Naive thymus-derived CD4-positive, alpha-beta T cell (primary cell): Measurements from ENCODE around the gene KCNA3. TPM values are rescaled to one million over a fixed set of nuclear protein-coding genes. Genes with fewer than 3 reads are reported as not detected.

Experiments
- ATAC-seq: fragments of 150-1000 bp; cut with Tn5 transposase; 2 replicates; pipeline ENCODE4 v1.10.0; 2021; ENCODE audit warnings: mild to moderate bottlenecking, moderate library complexity
- CTCF ChIA-PET: fragments of 350-600 bp; sonication (Branson Sonifier 250); formaldehyde crosslinking; loops from one replicate; lab custom pipeline; 2021; ENCODE audit warnings: antibody characterized with exemption; lab: Charles Lee
- POLR2A ChIA-PET: fragments of 350-600 bp; sonication (Branson Sonifier 250); formaldehyde crosslinking; loops from one replicate; lab custom pipeline; 2021; ENCODE audit warnings: antibody characterized with exemption, inconsistent platforms; lab: Charles Lee
- DNase-seq, 9 donors: peaks; one replicate each; pipeline versions ENCODE4 v3.0.0 to v3.0.0-alpha.2; 2020 to 2022; ENCODE audit warnings: mixed read lengths in 1 of 9
- H3K27ac ChIP-seq: one replicate; pipeline ENCODE4 v1.7.0; 2013; ENCODE audit warnings: mild to moderate bottlenecking, low read depth, low read length, moderate library complexity
- H3K27me3 ChIP-seq, 2 donors: one replicate each; pipeline ENCODE4 v1.7.0; 2013; ENCODE audit warnings: low read length in 2 of 2, mild to moderate bottlenecking in 2 of 2, moderate library complexity in 2 of 2; ENCODE audit not compliant: control insufficient read depth in 2 of 2, insufficient read depth in 2 of 2
- H3K36me3 ChIP-seq, 3 experiments: 1 replicate in 2 of 3; 2 replicates in 1 of 3; pipeline ENCODE4 v1.7.0; 2013; ENCODE audit warnings: low read length in 3 of 3, mild to moderate bottlenecking in 3 of 3, moderate library complexity in 1 of 3; ENCODE audit not compliant: insufficient read depth in 3 of 3, control insufficient read depth in 2 of 3
- H3K4me1 ChIP-seq, 2 donors: one replicate each; pipeline ENCODE4 v1.7.0; 2013; ENCODE audit warnings: low read length in 2 of 2, mild to moderate bottlenecking in 2 of 2, moderate library complexity in 1 of 2; ENCODE audit not compliant: control insufficient read depth in 2 of 2, insufficient read depth in 2 of 2
- H3K4me3 ChIP-seq: 2 replicates; pipeline ENCODE4 v1.7.0; 2013; ENCODE audit warnings: mild to moderate bottlenecking, low read length
- H3K9me3 ChIP-seq, 3 experiments: 1 replicate in 2 of 3; 2 replicates in 1 of 3; pipeline ENCODE4 v1.7.0; 2013; ENCODE audit warnings: low read length in 3 of 3; ENCODE audit not compliant: control insufficient read depth in 2 of 3
- H3K27ac Mint-ChIP-seq, 9 donors: one replicate each; pipeline ENCODE4 v1.8.0; 2020 to 2022; ENCODE audit warnings: mixed read lengths in 9 of 9, mild to moderate bottlenecking in 8 of 9, moderate library complexity in 5 of 9, inconsistent platforms in 2 of 9
- H3K27me3 Mint-ChIP-seq, 5 donors: one replicate each; pipeline ENCODE4 v1.8.0; 2021 to 2022; ENCODE audit warnings: mixed read lengths in 5 of 5, mild to moderate bottlenecking in 1 of 5
- H3K36me3 Mint-ChIP-seq, 5 donors: one replicate each; pipeline ENCODE4 v1.8.0; 2020 to 2022; ENCODE audit warnings: mixed read lengths in 5 of 5, mild to moderate bottlenecking in 3 of 5, inconsistent platforms in 1 of 5
- H3K4me1 Mint-ChIP-seq, 7 donors: one replicate each; pipeline ENCODE4 v1.8.0; 2020 to 2022; ENCODE audit warnings: mixed read lengths in 7 of 7, mild to moderate bottlenecking in 3 of 7, inconsistent platforms in 1 of 7
- H3K4me3 Mint-ChIP-seq, 10 donors: one replicate each; pipeline ENCODE4 v1.8.0; 2020 to 2022; ENCODE audit warnings: mild to moderate bottlenecking in 10 of 10, mixed read lengths in 10 of 10, moderate library complexity in 6 of 10, inconsistent platforms in 2 of 10
- H3K9me3 Mint-ChIP-seq, 11 donors: one replicate each; pipeline ENCODE4 v1.8.0; 2020 to 2022; ENCODE audit warnings: mixed read lengths in 11 of 11, mild to moderate bottlenecking in 4 of 11, inconsistent platforms in 1 of 11, moderate library complexity in 1 of 11
- intact Hi-C, 2 donors: fragments of 100-400 bp; cut with micrococcal nuclease; formaldehyde crosslinking; loops; one replicate each; pipeline ENCODE4 v1.15.1; 2023
- polyA plus RNA-seq, 2 donors: library from polyadenylated mRNA; unstranded; fragments of 300-500 nt; fragmentation: Illumina TruSeq; gene quantifications; one replicate each; pipeline ENCODE4 v1.2.3, GENCODE V29; 2021
- total RNA-seq, 6 experiments: library from RNA in 5 of 6; stranded (reverse) in 5 of 6; gene quantifications; 1 replicate in 5 of 6; 2 replicates in 1 of 6; pipeline ENCODE4 v1.2.3 and lab custom pipeline; 2021 to 2026

Gene KCNA3
- total and polyA plus RNA-seq, 7 experiments from 2014 or later = 74.1 to 115 (median 108) TPM

GRCh38 chr1:110638058-110638457, 36.7 kb downstream of the KCNA3 start:
- Mint-ChIP-seq H3K27ac (peak overlapping the region in 7 of 9 donors; percentile 61 to 92 (median 86)), H3K9me3 (peaks cover 4 to 21% (median 9%) of the 10 kb centered on the region in 11 donors), H3K4me1 (peaks cover 82 to 97% (median 86%) of the 10 kb centered on the region in 7 donors), H3K4me3 (peak overlapping the region in 9 of 10 donors; percentile 14 to 65 (median 27)), H3K27me3 (no peaks in the 10 kb centered on the region), H3K36me3 (peaks cover 0 to 24% (median 7%) of the 10 kb centered on the region in 5 donors)
- Histone ChIP-seq H3K4me1 (peaks cover 82 to 98% of the 10 kb centered on the region in 2 donors), H3K27ac (peak overlapping the region; percentile 53), H3K27me3 (no peaks in the 10 kb centered on the region), H3K9me3 (no peaks in the 10 kb centered on the region), H3K36me3 (no peaks in the 10 kb centered on the region), H3K4me3 (no peak overlapping the region)
- POLR2A ChIA-PET = interaction anchor here (0.5 to 7.6 kb wide), 5 partner anchors 10 to 982 kb away, joined by 3 to 140 read pairs (median 12); partner anchors contain the start of gene KCNA3
- ATAC-seq (no peak), DNase-seq (no peak)
- CTCF ChIA-PET = interaction anchor here (0.6 to 4.8 kb wide), 10 partner anchors 10 to 988 kb away, joined by 3 to 43 read pairs (median 6); partner anchors contain the start of gene KCNA3
- intact Hi-C loops = loop anchor here (10.0 kb wide), 3 partner anchors 567 to 1107 kb away; partner anchors contain the start of gene DENND2D (in 1 of the 2)

DNA sequence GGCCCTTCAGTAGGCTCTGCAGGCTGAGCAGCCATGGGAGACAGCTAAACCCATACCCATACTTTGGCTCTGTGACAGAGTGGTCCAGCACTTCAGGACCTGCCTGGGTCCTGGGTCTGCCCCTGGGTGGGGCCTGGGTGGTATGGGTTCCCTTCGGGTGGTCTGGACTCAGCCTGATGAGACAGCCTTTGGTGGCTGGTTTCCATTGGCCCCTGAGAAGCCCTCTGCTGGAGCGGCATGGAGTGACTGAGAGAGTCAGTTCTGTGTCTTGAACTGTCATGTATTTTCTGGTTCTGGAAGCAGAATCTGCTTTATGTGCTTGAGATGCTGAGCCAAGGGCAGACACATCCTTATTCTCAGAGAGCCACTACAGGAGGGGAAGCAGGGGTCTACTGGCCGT, 37.3 kb downstream of the KCNA3 start:
- H3K4me1 ChIP-seq = peaks cover 82 to 98% of the 10 kb centered on the region in 2 donors
- H3K27me3 ChIP-seq = no peaks in the 10 kb centered on the region
- H3K27ac ChIP-seq = peak overlapping the region; percentile 53
- peaks cover 79 to 93% (median 83%) of the 10 kb centered on the region in 7 donors for H3K4me1 Mint-ChIP-seq
- no peaks in the 10 kb centered on the region for H3K36me3 ChIP-seq
- ATAC-seq (no peak), DNase-seq (no peak)
- POLR2A ChIA-PET = interaction anchor here (0.6 to 7.6 kb wide), 5 partner anchors 11 to 632 kb away, joined by 3 to 140 read pairs (median 12); partner anchors contain the start of gene KCNA3
- CTCF ChIA-PET = interaction anchor here (1.0 to 4.8 kb wide), 7 partner anchors 10 to 150 kb away, joined by 3 to 43 read pairs (median 12); partner anchors contain the start of gene KCNA3
- intact Hi-C loops = loop anchor here (2.0 to 10.0 kb wide), 4 partner anchors 19 to 1107 kb away; partner anchors contain the start of gene DENND2D (in 1 of the 2)
- H3K27me3 Mint-ChIP-seq = no peaks in the 10 kb centered on the region
- no peaks in the 10 kb centered on the region for H3K9me3 ChIP-seq
- H3K27ac Mint-ChIP-seq = peak overlapping the region in 7 of 9 donors; percentile 61 to 92 (median 86)
- peaks cover 0 to 22% (median 6%) of the 10 kb centered on the region in 5 donors for H3K36me3 Mint-ChIP-seq
- H3K4me3 ChIP-seq = no peak overlapping the region
- peak overlapping the region in 9 of 10 donors; percentile 4 to 65 (median 26) for H3K4me3 Mint-ChIP-seq
- H3K9me3 Mint-ChIP-seq = peaks cover 3 to 21% (median 9%) of the 10 kb centered on the region in 11 donors

- Mint-ChIP-seq H3K4me3 (peak overlapping the region; percentile 45 to 81 (median 71)), H3K4me1 (peaks cover 70 to 82% (median 75%) of the 10 kb centered on the region in 7 donors), H3K9me3 (peaks cover 1 to 15% (median 7%) of the 10 kb centered on the region in 11 donors), H3K27ac (peak overlapping the region in 6 of 9 donors; percentile 85 to 95 (median 90)), H3K27me3 (no peaks in the 10 kb centered on the region), H3K36me3 (peaks cover 0 to 15% (median 1%) of the 10 kb centered on the region in 5 donors)
- DNase-seq (peak in 6 of 9 donors; percentile 48 to 63 (median 58)), ATAC-seq (peak; percentile 29)
- peak overlapping the region; percentile 65 for H3K27ac ChIP-seq
- H3K36me3 ChIP-seq = no peaks in the 10 kb centered on the region
- no peaks in the 10 kb centered on the region for H3K27me3 ChIP-seq
- ChIA-PET CTCF (interaction anchor here (1.0 to 4.8 kb wide), 8 partner anchors 8 to 151 kb away, joined by 3 to 43 read pairs (median 8); partner anchors contain the start of gene KCNA3), POLR2A (interaction anchor here (0.9 to 7.6 kb wide), 6 partner anchors 12 to 136 kb away, joined by 3 to 140 read pairs (median 22); partner anchors contain the start of gene KCNA3)
- peaks cover 85 to 98% of the 10 kb centered on the region in 2 donors for H3K4me1 ChIP-seq
- intact Hi-C loops = loop anchor here (1.0 to 10.0 kb wide), 5 partner anchors 11 to 1108 kb away; partner anchors contain the start of gene DENND2D (in 1 of the 2)
- no peaks in the 10 kb centered on the region for H3K9me3 ChIP-seq
- peak overlapping the region; percentile 45 for H3K4me3 ChIP-seq
Observed at GRCh38 chr1:110636149-110636935, 38.4 kb downstream of the KCNA3 start.

- peak overlapping the region; percentile 63 to 81 (median 71) for H3K4me3 Mint-ChIP-seq
- Histone ChIP-seq H3K4me3 (peak overlapping the region; percentile 45), H3K4me1 (peaks cover 92 to 99% of the 10 kb centered on the region in 2 donors), H3K27ac (peak overlapping the region; percentile 65), H3K27me3 (no peaks in the 10 kb centered on the region), H3K36me3 (no peaks in the 10 kb centered on the region), H3K9me3 (no peaks in the 10 kb centered on the region)
- no peak for ATAC-seq
- CTCF ChIA-PET = interaction anchor here (0.9 to 4.8 kb wide), 8 partner anchors 8 to 130 kb away, joined by 3 to 43 read pairs (median 10); partner anchors contain the start of gene KCNA3
- DNase-seq = no peak
- POLR2A ChIA-PET = interaction anchor here (1.0 to 7.6 kb wide), 9 partner anchors 13 to 239 kb away, joined by 3 to 140 read pairs (median 12); partner anchors contain the start of gene KCNA3
- H3K27me3 Mint-ChIP-seq = no peaks in the 10 kb centered on the region
- peaks cover 67 to 76% (median 71%) of the 10 kb centered on the region in 7 donors for H3K4me1 Mint-ChIP-seq
- H3K27ac Mint-ChIP-seq = peak overlapping the region in 6 of 9 donors; percentile 85 to 95 (median 90)
- H3K36me3 Mint-ChIP-seq = peaks cover 0 to 13% (median 0%) of the 10 kb centered on the region in 5 donors
- H3K9me3 Mint-ChIP-seq = peaks cover 0 to 11% (median 5%) of the 10 kb centered on the region in 11 donors
- intact Hi-C loops = loop anchor here (10.0 kb wide), 3 partner anchors 569 to 1109 kb away; partner anchors contain the start of gene DENND2D (in 1 of the 2)
Observed at GRCh38 chr1:110635434-110635833, 39.3 kb downstream of the KCNA3 start.

- no peaks in the 10 kb centered on the region for H3K27me3 Mint-ChIP-seq
- peak overlapping the region; percentile 48 to 81 (median 71) for H3K4me3 Mint-ChIP-seq
- CTCF ChIA-PET = interaction anchor here (0.9 to 4.8 kb wide), 6 partner anchors 9 to 131 kb away, joined by 3 to 43 read pairs (median 10); partner anchors contain the start of gene KCNA3
- H3K4me3 ChIP-seq = peak overlapping the region; percentile 6
- H3K27ac Mint-ChIP-seq = peak overlapping the region in 6 of 9 donors; percentile 85 to 95 (median 90)
- peak overlapping the region; percentile 65 for H3K27ac ChIP-seq
- intact Hi-C loops = loop anchor here (5.0 to 10.0 kb wide), 4 partner anchors 328 to 1110 kb away; partner anchors contain the start of genes LRIF1 (in 2 of the 2) and DENND2D (in 1 of the 2)
- no peaks in the 10 kb centered on the region for H3K9me3 ChIP-seq
- no peaks in the 10 kb centered on the region for H3K27me3 ChIP-seq
- peak in 2 of 9 donors; percentile 65 to 75 for DNase-seq
- peak; percentile 52 for ATAC-seq
- peaks cover 0 to 8% (median 0%) of the 10 kb centered on the region in 5 donors for H3K36me3 Mint-ChIP-seq
- H3K9me3 Mint-ChIP-seq = peaks cover 0 to 4% (median 0%) of the 10 kb centered on the region in 11 donors
- POLR2A ChIA-PET = interaction anchor here (0.5 to 7.6 kb wide), 10 partner anchors 13 to 240 kb away, joined by 3 to 140 read pairs (median 9); partner anchors contain the start of gene KCNA3
- H3K36me3 ChIP-seq = no peaks in the 10 kb centered on the region
- peaks cover 60 to 70% (median 65%) of the 10 kb centered on the region in 7 donors for H3K4me1 Mint-ChIP-seq
- H3K4me1 ChIP-seq = peaks cover 92 to 94% of the 10 kb centered on the region in 2 donors
Observed at GRCh38 chr1:110634455-110635311, 40.1 kb downstream of the KCNA3 start.
